Thyroid gland (tissue), 4 donors: Measurements from ENCODE around the gene CLCN3. TPM values are rescaled to one million over a fixed set of nuclear protein-coding genes. Genes with fewer than 3 reads are reported as not detected.

ENCODE experiments used
- DNase-seq, 2 donors: peaks; one replicate each; pipeline ENCODE4 v3.0.0-alpha.2; 2019
- H3K27ac ChIP-seq, 3 donors: fragments of 200-600 bp; sonication (generic); 1 replicate in 2 of 3; 2 replicates in 1 of 3; pipeline ENCODE4 v1.5.1; 2016 to 2019; ENCODE audit warnings: mild to moderate bottlenecking in 1 of 3, moderate library complexity in 1 of 3
- H3K27me3 ChIP-seq: fragments of 200-600 bp; sonication (generic); one replicate; pipeline ENCODE4 v1.5.1; 2019
- H3K36me3 ChIP-seq, 2 donors: fragments of 200-600 bp; sonication (generic); one replicate each; pipeline ENCODE4 v1.5.1; 2016 to 2019
- H3K4me1 ChIP-seq, 2 donors: fragments of 200-600 bp; sonication (generic); one replicate each; pipeline ENCODE4 v1.5.1; 2017 to 2019
- H3K4me3 ChIP-seq, 3 donors: fragments of 200-600 bp; sonication (generic); replicated peaks in 1 of 3; 1 replicate in 2 of 3; 2 replicates in 1 of 3; pipeline ENCODE4 v1.5.1; 2016; ENCODE audit warnings: mild to moderate bottlenecking in 1 of 3
- H3K9me3 ChIP-seq: fragments of 200-600 bp; sonication (generic); one replicate; pipeline ENCODE4 v1.5.1; 2017
- POLR2A ChIP-seq, 2 donors: fragments of 450-650 bp; IDR thresholded peaks; one replicate each; pipeline ENCODE4 v1.6.1; 2017; ENCODE audit warnings: antibody characterized with exemption in 2 of 2, mild to moderate bottlenecking in 2 of 2, moderate library complexity in 1 of 2
- WGBS, 2 donors: methylation state at CpG; one replicate each; pipeline ENCODE4 v1.1.5; 2017; 5-methylcytosine and 5-hydroxymethylcytosine counted together
- intact Hi-C: fragments of 100-400 bp; cut with DNase I; formaldehyde crosslinking; loops from one replicate; pipeline ENCODE4 v1.15.1; 2023
- total RNA-seq, 4 donors: library from RNA; depleted of rRNA; stranded (reverse); fragments of >200 nt; gene quantifications; one replicate each; pipeline ENCODE4 v1.2.3, GENCODE V29; 2016
- TF ChIP-seq, protein P1 (sequence below), 6 experiments: fragments of 200-600 bp in 3 of 6; fragments of 450-650 bp in 3 of 6; sonication (generic) in 3 of 6; IDR thresholded peaks; one replicate each; pipeline ENCODE4 v1.5.1; 2016 to 2019; ENCODE audit warnings: antibody characterized with exemption in 6 of 6, mild to moderate bottlenecking in 2 of 6, inconsistent platforms in 1 of 6, moderate library complexity in 1 of 6

Gene CLCN3
- total RNA-seq, 4 donors from 2014 or later, result 43.3 to 72.4 (median 53.5) TPM

DNA sequence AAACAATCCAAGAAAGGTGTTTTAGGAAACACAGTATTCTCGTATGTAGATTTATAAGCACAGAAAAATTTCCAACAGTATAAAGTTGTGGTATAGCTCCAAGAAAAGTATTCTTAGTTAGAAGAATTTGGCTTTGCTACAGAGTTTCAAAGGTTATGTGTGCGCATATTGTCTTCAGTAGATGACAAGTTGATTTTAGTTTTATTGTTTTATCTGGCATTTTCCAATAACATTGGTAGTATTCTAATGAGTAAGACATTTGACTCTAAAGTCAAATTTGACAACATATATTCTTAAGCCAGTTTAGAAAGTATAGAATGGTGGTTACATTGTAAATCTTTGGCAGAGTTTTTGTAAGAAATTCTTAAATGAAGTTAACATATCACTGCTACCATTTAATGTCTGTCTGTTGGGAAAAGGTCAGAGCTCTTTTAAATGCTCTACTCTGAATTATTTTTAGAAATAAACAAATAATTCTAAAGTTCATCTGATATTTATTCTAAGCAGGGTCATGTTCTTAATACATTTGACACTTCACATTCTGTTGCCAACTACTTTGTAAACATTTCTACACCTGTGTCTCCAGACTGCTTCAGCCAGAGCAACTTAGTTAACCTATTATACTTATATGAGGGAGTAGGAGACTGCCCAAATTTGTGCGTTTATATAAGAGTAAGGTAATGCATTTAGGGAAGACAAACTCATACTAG lies 30.0 kb downstream of the CLCN3 start:
- intact Hi-C loops, result no loop called here
- 72 to 76% methylated on average over 3 of the region's 3 CpGs for WGBS, 2 donors
- H3K4me3 ChIP-seq, result no peak overlapping the region
- no peaks in the 10 kb centered on the region for H3K36me3 ChIP-seq
- H3K27me3 ChIP-seq, result no peaks in the 10 kb centered on the region
- H3K4me1 ChIP-seq, result no peaks in the 10 kb centered on the region
- DNase-seq, result no peak
- no peak overlapping the region for H3K27ac ChIP-seq
- TF ChIP-seq, protein P1, sequence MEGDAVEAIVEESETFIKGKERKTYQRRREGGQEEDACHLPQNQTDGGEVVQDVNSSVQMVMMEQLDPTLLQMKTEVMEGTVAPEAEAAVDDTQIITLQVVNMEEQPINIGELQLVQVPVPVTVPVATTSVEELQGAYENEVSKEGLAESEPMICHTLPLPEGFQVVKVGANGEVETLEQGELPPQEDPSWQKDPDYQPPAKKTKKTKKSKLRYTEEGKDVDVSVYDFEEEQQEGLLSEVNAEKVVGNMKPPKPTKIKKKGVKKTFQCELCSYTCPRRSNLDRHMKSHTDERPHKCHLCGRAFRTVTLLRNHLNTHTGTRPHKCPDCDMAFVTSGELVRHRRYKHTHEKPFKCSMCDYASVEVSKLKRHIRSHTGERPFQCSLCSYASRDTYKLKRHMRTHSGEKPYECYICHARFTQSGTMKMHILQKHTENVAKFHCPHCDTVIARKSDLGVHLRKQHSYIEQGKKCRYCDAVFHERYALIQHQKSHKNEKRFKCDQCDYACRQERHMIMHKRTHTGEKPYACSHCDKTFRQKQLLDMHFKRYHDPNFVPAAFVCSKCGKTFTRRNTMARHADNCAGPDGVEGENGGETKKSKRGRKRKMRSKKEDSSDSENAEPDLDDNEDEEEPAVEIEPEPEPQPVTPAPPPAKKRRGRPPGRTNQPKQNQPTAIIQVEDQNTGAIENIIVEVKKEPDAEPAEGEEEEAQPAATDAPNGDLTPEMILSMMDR (IDR thresholded peaks at IDR 0.05), result no peak
- no peak for TF ChIP-seq POLR2A (IDR thresholded peaks at IDR 0.05)
- no peaks in the 10 kb centered on the region for H3K9me3 ChIP-seq

DNA sequence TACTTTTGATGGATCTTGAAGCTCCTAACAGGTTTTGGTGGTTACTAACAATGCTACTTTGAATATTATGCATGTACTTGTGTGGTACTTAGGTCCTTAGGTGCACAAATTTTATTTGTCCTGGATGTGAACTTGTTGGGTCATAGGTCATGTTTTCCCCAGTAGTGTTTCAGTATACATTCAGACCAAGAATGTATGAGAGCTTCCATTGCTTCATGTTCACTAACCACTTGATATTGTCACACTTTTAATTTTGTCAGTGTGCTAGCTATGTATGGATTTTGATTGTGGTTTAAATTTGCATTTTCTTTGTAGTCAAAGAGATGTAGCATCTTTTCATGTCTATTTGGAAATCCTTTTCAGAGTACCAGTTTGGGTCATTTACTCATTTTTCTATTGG lies 32.2 kb downstream of the CLCN3 start:
- no peaks in the 10 kb centered on the region for H3K27me3 ChIP-seq
- no peaks in the 10 kb centered on the region for H3K4me1 ChIP-seq
- H3K9me3 ChIP-seq, result no peaks in the 10 kb centered on the region
- H3K36me3 ChIP-seq, result no peaks in the 10 kb centered on the region
- no peak for TF ChIP-seq POLR2A (IDR thresholded peaks at IDR 0.05)
- TF ChIP-seq, protein P1 (IDR thresholded peaks at IDR 0.05), result no peak
- no peak overlapping the region for H3K4me3 ChIP-seq
- intact Hi-C loops, result no loop called here
- DNase-seq, result no peak
- H3K27ac ChIP-seq, result no peak overlapping the region

DNA sequence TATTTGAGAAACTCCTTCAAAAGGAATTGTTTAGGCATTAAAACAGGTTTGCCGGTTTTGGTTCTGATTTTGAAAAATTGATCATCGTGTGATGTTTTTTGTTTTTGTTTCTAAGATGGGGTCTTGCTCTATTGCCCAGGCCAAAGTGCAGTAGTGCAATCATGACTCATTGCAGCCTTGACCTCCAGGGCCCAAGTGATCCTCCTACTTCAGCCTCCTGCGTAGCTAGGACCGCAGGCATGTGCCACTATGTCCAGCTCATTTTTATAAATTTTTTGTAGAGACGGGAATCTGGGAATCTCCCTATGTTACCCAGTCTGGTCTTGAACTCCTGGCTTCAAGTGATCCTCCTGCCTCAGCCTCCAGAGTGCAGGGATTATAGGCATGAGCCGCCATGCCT lies 35.0 kb downstream of the CLCN3 start:
- intact Hi-C loops, result no loop called here
- Histone ChIP-seq H3K27me3 (no peaks in the 10 kb centered on the region), H3K4me1 (no peaks in the 10 kb centered on the region), H3K36me3 (no peaks in the 10 kb centered on the region), H3K4me3 (no peak overlapping the region), H3K27ac (no peak overlapping the region), H3K9me3 (no peaks in the 10 kb centered on the region)
- WGBS, 2 donors, result 98% methylated on average over 6 of the region's 6 CpGs
- TF ChIP-seq, protein P1 (IDR thresholded peaks at IDR 0.05), result no peak
- TF ChIP-seq POLR2A (IDR thresholded peaks at IDR 0.05), result no peak
- no peak for DNase-seq

DNA sequence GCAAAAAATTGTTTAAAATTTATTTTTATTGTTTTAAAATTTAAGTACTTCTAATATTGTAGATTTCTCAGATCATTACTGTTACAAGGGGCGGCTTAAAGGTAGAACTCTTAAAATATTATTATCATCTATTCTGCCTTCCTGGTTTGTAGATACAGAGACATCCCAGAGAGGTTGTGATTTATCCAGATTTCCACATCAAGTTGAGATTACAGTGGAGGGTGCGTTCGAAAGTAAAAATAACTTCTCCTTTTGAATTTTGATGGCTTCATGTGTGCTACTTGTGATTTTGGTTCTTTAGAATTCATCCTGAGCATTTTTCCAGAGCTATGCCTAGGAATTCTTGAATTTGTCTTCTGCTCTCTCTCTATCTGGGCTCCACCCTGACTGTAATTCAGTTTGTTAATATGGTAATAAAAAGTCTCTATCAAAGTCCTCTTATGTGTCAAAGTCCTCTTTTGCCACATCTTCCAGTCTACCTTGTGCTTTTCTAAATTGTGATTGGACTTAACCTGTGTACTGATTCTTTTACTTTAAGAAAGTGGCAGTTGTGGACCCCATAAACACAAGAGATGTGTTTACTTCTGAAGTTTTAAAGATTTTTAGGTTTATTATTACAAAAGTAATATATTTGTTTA lies 37.2 kb downstream of the CLCN3 start:
- Histone ChIP-seq H3K36me3 (no peaks in the 10 kb centered on the region), H3K4me1 (no peaks in the 10 kb centered on the region), H3K4me3 (no peak overlapping the region), H3K27ac (no peak overlapping the region), H3K27me3 (no peaks in the 10 kb centered on the region), H3K9me3 (no peaks in the 10 kb centered on the region)
- intact Hi-C loops, result no loop called here
- TF ChIP-seq, protein P1 (IDR thresholded peaks at IDR 0.05), result no peak
- no peak for TF ChIP-seq POLR2A (IDR thresholded peaks at IDR 0.05)
- 90 to 92% methylated on average over 3 of the region's 3 CpGs for WGBS, 2 donors
- DNase-seq, result no peak

DNA sequence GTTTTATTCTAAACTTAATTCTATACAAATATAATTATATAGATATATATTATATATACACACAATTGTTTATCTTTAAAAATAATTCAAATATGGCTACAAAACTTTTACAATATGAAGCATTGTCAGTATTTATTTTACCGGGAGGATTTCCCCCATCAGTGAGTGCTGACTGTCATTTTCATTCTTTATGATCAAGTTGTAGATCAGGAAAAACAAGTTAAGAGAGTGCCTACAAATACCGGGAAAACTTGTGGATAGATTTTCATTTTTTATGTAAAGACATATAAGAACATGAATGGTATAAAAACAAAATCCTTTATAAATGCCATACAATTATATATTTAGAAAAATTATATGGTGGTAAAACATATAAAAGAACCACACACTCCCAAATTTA lies 37.8 kb downstream of the CLCN3 start:
- no peaks in the 10 kb centered on the region for H3K9me3 ChIP-seq
- intact Hi-C loops, result no loop called here
- WGBS, 2 donors, result 57 to 64% methylated on average over 2 of the region's 2 CpGs
- TF ChIP-seq POLR2A (IDR thresholded peaks at IDR 0.05), result no peak
- TF ChIP-seq, protein P1 (IDR thresholded peaks at IDR 0.05), result no peak
- H3K27me3 ChIP-seq, result no peaks in the 10 kb centered on the region
- DNase-seq, result no peak
- no peak overlapping the region for H3K4me3 ChIP-seq
- H3K36me3 ChIP-seq, result no peaks in the 10 kb centered on the region
- H3K4me1 ChIP-seq, result no peaks in the 10 kb centered on the region
- H3K27ac ChIP-seq, result no peak overlapping the region
